Stimulated activated CD4-positive, alpha-beta T cell treated with anti-CD3 and anti-CD28 coated beads, Interleukin-4, amount 100 ng/mL, for 24 hours (primary cell): ENCODE data around the gene RASSF4.
A peak's percentile ranks its signal among the peaks of the same experiment; 100 is the strongest.
"Not testable (repeated sequence)": the region's sequence is repeated elsewhere in the genome, so short reads cannot be mapped to it uniquely, and the experiment has no call there.

ENCODE experiments used
- DNase-seq: peaks from one replicate; pipeline ENCODE4 v3.0.0-alpha.2; 2020

RASSF4 gene

DNA sequence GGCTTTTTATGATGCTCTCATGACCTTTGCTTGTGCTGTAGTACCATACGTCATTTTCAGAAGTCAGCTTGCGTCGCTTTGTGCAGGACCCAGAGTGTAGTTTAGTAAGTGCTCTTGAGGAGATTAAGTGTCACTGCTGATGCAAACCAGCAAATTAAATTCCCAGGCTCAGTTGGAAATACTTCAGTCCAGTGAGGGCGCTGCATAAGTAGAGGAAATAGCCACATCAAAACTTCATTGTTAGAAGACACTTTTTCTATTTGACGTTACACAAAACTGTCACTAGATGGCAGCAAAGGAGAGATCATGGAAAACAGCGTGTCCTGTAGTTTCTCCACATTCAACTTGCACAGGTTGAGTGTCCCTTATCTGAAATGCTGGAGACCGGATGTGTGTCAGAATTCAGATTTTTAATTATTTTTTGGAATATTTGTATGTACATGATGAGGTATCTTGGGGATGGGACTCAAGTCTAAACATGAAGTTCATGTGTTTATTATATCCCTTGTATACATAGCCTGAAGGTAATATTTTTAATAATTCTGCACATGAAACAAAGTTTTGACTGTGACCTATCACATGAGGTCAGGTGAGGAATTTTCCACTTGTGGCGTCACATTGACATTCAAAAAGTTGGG is 49.0 kb downstream of the RASSF4 start:
- peak; percentile 26 for DNase-seq

DNA sequence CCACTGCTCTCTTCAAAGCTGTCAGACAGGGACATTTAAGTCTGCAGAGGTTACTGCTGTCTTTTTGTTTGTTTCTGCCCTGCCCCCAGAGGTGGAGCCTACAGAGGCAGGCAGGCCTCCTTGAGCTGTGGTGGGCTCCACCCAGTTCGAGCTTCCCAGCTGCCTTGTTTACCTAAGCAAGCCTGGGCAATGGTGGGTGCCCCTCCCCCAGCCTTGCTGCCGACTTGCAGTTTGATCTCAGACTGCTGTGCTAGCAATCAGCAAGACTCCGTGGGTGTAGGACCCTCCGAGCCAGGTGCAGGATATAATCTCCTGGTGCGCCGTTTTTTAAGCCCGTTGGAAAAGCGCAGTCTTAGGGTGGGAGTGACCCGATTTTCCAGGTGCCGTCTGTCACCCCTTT is 55.0 kb downstream of the RASSF4 start:
- not testable (repeated sequence) for DNase-seq

DNA sequence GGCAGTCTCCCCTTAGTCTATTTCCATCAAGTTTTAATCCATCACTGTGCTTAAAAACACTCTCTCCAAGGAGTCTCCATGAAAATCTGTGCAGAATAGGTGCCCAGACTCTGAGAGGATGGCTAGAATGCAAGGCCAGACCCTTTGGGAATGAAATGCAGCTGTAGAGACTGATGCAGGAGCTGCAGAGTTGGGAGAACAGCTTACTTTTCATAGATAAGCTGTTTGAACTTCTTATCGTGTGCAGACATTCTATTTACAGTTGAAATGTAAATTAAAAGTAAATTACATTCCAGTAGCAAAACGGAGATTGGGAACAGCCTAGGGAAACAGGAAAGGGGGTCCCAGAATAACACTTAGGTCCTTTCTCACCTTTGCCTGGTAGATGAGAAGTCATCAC is 56.0 kb downstream of the RASSF4 start:
- DNase-seq, result no peak

DNA sequence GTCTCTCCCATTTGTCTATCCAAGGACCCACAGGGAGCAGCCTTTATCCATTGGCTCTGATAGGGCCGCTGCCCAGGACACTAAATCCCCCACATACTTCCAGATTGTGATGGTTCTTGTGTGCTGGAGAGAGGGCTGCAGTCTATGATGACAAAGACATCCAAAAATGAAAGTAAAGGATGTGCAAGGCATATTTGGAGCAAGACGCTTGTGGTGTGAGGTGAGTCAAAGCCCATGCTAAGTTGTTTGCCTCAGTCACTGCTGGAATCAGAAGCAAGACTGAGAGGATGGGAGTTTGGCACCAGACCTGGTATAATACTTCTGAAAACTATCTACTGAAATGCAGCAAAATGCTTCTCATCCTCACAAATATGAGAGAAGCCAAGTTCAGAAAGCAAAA is 63.8 kb downstream of the RASSF4 start:
- no peak for DNase-seq

DNA sequence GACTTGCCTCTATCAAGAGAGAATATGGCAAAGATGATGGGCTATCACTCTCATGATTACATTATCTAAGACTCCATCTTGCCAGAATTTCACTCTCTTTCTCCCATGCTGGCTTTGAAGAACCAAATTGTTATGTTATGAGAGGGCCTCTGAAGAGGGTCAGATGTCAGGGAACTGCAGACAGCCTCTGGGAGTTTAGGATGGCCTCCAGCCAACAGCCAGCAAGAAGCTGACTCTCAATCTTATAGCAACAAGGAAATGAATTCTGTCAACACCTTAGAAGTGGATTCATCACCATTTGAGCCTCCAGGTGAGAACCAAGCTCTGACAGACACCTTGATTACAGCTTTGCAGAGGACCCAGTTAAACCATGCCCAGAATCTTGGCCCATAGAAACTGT is 74.7 kb downstream of the RASSF4 start:
- DNase-seq, result no peak

DNA sequence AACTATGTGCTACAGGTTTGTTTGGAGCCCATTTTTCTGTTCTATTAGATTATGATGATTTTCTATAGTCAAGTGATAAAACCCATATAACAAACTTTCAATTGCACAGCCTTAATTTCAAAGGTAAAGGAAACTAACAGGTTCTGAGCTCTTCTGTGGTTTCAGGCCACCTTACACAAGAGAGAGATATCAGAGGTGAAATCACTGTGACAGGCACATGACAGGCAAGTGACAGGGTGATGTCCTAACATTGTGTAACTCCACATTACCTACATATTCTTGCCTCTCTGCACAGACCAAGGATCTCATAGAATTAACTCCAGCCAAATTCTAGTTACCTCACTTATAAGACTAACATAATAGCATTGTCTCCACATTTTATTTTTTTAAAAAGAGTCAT is 76.1 kb downstream of the RASSF4 start:
- no peak for DNase-seq

DNA sequence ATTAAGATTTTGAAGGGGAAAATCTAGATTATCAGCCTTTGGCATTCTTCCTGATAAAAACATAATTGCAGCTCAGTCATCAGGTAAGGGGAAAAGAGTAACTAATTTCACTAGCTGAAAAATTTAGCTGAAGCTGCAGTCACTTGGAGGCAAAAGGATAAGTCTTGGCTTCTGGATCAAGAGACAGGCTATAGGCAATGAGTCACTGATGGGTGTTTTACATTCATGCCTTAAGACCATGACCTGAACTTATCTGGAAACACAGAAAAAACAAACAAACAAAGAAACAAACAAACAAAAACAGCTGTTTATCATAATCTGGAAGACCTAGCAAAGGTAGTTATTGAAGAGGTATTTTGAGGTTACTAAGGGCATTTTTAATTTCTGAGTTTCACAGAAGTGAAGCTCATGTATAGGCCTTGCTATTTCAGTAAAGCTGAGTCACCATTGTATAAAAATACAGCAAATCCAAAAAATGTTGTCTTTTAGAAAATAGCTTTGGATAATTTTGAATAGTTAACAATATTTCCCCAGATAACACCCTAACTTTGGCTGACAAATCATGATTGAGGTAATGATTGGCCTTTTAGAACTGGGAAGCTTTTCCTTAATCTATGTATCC is 81.4 kb downstream of the RASSF4 start:
- no peak for DNase-seq

DNA sequence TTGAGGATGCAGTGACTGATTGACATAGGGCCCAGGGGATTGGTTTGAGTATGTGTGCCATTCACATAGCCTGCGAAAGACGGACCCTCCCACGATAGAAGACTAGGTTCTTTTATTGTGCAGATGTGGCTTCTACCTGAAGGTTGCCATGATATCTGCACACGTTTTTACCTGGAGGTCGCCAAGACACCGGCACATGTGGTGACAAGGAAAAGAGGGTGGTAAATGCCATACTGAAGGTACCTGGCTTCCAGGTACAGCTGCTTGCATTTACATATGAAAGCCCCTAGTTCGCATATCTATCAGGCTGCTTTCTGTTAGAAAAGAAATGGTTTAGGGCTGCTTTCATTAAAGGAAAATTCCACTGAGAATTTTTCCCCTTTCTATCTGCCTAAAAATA is 84.7 kb downstream of the RASSF4 start:
- DNase-seq, result no peak
